CD14-positive monocyte (primary cell): ENCODE data around the gene PTCD1. TPM values are rescaled to one million over a fixed set of nuclear protein-coding genes. Genes with fewer than 3 reads are reported as not detected.

Experiments
- DNase-seq, 3 donors: peaks; one replicate each; pipeline ENCODE4 v3.0.0-alpha.2; 2011 to 2022
- H2AFZ ChIP-seq: 2 replicates; pipeline ENCODE4 v1.6.0; 2012; ENCODE audit warnings: mild to moderate bottlenecking, low read depth, low read length, inconsistent platforms; ENCODE audit not compliant: insufficient read depth, poor library complexity, severe bottlenecking
- H3K27ac ChIP-seq, 2 donors: 1 replicate in 1 of 2; 2 replicates in 1 of 2; pipeline ENCODE4 v1.5.1; 2012 to 2013; ENCODE audit warnings: low read length in 2 of 2, control low read depth in 1 of 2, inconsistent platforms in 1 of 2, low read depth in 1 of 2, mild to moderate bottlenecking in 1 of 2
- H3K27me3 ChIP-seq, 2 donors: one replicate each; pipeline versions ENCODE4 v1.6.0 to v1.6.1; 2011 to 2013; ENCODE audit warnings: low read length in 2 of 2; ENCODE audit not compliant: control insufficient read depth in 2 of 2, insufficient read depth in 2 of 2
- H3K36me3 ChIP-seq, 2 donors: replicated peaks in 1 of 2; 1 replicate in 1 of 2; 2 replicates in 1 of 2; pipeline versions ENCODE4 v1.5.1 to v1.6.1; 2012 to 2013; ENCODE audit warnings: low read length in 2 of 2, control low read depth in 1 of 2, inconsistent platforms in 1 of 2, mild to moderate bottlenecking in 1 of 2; ENCODE audit not compliant: insufficient read depth in 2 of 2, control insufficient read depth in 1 of 2
- H3K4me1 ChIP-seq, 2 donors: 1 replicate in 1 of 2; 2 replicates in 1 of 2; pipeline versions ENCODE4 v1.5.1 to v1.6.1; 2012 to 2013; ENCODE audit warnings: low read length in 2 of 2, control low read depth in 1 of 2, inconsistent platforms in 1 of 2, mild to moderate bottlenecking in 1 of 2, moderate library complexity in 1 of 2; ENCODE audit not compliant: insufficient read depth in 2 of 2, control insufficient read depth in 1 of 2
- H3K4me2 ChIP-seq: replicated peaks from 2 replicates; pipeline ENCODE3; 2012; ENCODE audit warnings: low read length, moderate library complexity, mild to moderate bottlenecking; ENCODE audit not compliant: poor library complexity, severe bottlenecking; ENCODE audit errors: extremely low read depth
- H3K4me3 ChIP-seq, 3 experiments: fragments of 200-600 bp in 1 of 3; sonication (generic) in 1 of 3; replicated peaks in 1 of 3; 1 replicate in 2 of 3; 2 replicates in 1 of 3; pipeline ENCODE4 v1.5.1; 2011 to 2013; ENCODE audit warnings: low read length in 3 of 3, mild to moderate bottlenecking in 3 of 3, control low read depth in 2 of 3, low read depth in 2 of 3, inconsistent platforms in 1 of 3, moderate library complexity in 1 of 3
- H3K79me2 ChIP-seq: 2 replicates; pipeline ENCODE4 v1.6.0; 2012; ENCODE audit warnings: mild to moderate bottlenecking, control low read depth, inconsistent platforms, low read length, moderate library complexity; ENCODE audit not compliant: insufficient read depth
- H3K9ac ChIP-seq: 2 replicates; pipeline ENCODE4 v1.6.0; 2017; ENCODE audit warnings: low read length, mild to moderate bottlenecking; ENCODE audit not compliant: insufficient read depth, poor library complexity, severe bottlenecking
- H3K9me3 ChIP-seq, 2 donors: replicated peaks in 1 of 2; 1 replicate in 1 of 2; 2 replicates in 1 of 2; pipeline versions ENCODE4 v1.5.1 to v1.6.1; 2012 to 2013; ENCODE audit warnings: low read length in 2 of 2, control low read depth in 1 of 2; ENCODE audit not compliant: control insufficient read depth in 1 of 2, insufficient read depth in 1 of 2
- H4K20me1 ChIP-seq: 2 replicates; pipeline ENCODE4 v1.6.0; 2012; ENCODE audit warnings: mild to moderate bottlenecking, low read length, control low read depth, moderate library complexity; ENCODE audit not compliant: insufficient read depth
- H3K27ac Mint-ChIP-seq, 7 donors: one replicate each; pipeline ENCODE4 v1.8.0; 2020; ENCODE audit warnings: mild to moderate bottlenecking in 7 of 7, mixed read lengths in 7 of 7, moderate library complexity in 6 of 7, inconsistent platforms in 2 of 7
- H3K27me3 Mint-ChIP-seq, 3 donors: one replicate each; pipeline ENCODE4 v1.8.0; 2021 to 2022; ENCODE audit warnings: low read depth in 3 of 3, mild to moderate bottlenecking in 3 of 3, mixed read lengths in 3 of 3, moderate library complexity in 3 of 3, inconsistent platforms in 1 of 3
- H3K36me3 Mint-ChIP-seq, 2 donors: one replicate each; pipeline ENCODE4 v1.8.0; 2020; ENCODE audit warnings: mixed read lengths in 2 of 2, inconsistent platforms in 1 of 2, mild to moderate bottlenecking in 1 of 2
- H3K4me1 Mint-ChIP-seq: one replicate; pipeline ENCODE4 v1.8.0; 2020; ENCODE audit warnings: mild to moderate bottlenecking, mixed read lengths
- H3K4me3 Mint-ChIP-seq, 2 donors: one replicate each; pipeline ENCODE4 v1.8.0; 2020; ENCODE audit warnings: mild to moderate bottlenecking in 2 of 2, mixed read lengths in 2 of 2, moderate library complexity in 1 of 2
- H3K9me3 Mint-ChIP-seq, 7 donors: one replicate each; pipeline ENCODE4 v1.8.0; 2020 to 2022; ENCODE audit warnings: mixed read lengths in 7 of 7, mild to moderate bottlenecking in 6 of 7, moderate library complexity in 6 of 7, inconsistent platforms in 2 of 7
- CTCF ChIP-seq: fragments of 200-600 bp; IDR thresholded peaks from one replicate; pipeline ENCODE4 v1.8.0; 2022; ENCODE audit warnings: antibody characterized with exemption, mild to moderate bottlenecking
- WGBS: methylation state at CpG from one replicate; pipeline ENCODE4 v1.1.5; 2013; ENCODE audit warnings: missing lambda C conversion rate; ENCODE audit not compliant: insufficient coverage; 5-methylcytosine and 5-hydroxymethylcytosine counted together
- intact Hi-C, 2 donors: fragments of 100-400 bp; cut with micrococcal nuclease; formaldehyde crosslinking; loops; one replicate each; pipeline versions ENCODE4 v1.15.0 to v1.15.1; 2023
- polyA plus RNA-seq, 3 donors: library from polyadenylated mRNA; depleted of rRNA in 1 of 3; unstranded in 2 of 3; stranded (reverse) in 1 of 3; fragments of 300-500 nt in 2 of 3; fragments of >200 nt in 1 of 3; fragmentation: Illumina TruSeq in 2 of 3; gene quantifications; 1 replicate in 2 of 3; 2 replicates in 1 of 3; pipeline ENCODE4 v1.2.3, GENCODE V29; 2012 to 2021

The PTCD1 gene
- polyA plus RNA-seq, 3 donors = 0.74 to 4.3 (median 1.6) TPM

GRCh38 chr7:99465421-99465768 is 26.8 kb upstream of the PTCD1 start:
- H3K27me3 ChIP-seq = no peaks in the 10 kb centered on the region
- H3K4me1 ChIP-seq = peaks cover 14 to 23% of the 10 kb centered on the region in 2 donors
- intact Hi-C loops = no loop called here
- DNase-seq = no peak
- peak overlapping the region; percentile 92 for H3K9ac ChIP-seq
- peak overlapping the region; percentile 87 to 94 (median 87) for H3K4me3 ChIP-seq
- peak overlapping the region; percentile 85 to 91 for H3K4me3 Mint-ChIP-seq
- peak overlapping the region; percentile 94 for H3K4me2 ChIP-seq
- H3K9me3 ChIP-seq = no peaks in the 10 kb centered on the region
- H2AFZ ChIP-seq = peak overlapping the region; percentile 85
- H3K27me3 Mint-ChIP-seq = peaks cover 11 to 17% (median 12%) of the 10 kb centered on the region in 3 donors
- peaks cover 10 to 31% of the 10 kb centered on the region in 2 donors for H3K36me3 Mint-ChIP-seq
- H3K27ac ChIP-seq = peak overlapping the region; percentile 90 to 91
- peaks cover 12% of the 10 kb centered on the region for H3K4me1 Mint-ChIP-seq
- H3K9me3 Mint-ChIP-seq = peaks cover 0 to 3% (median 0%) of the 10 kb centered on the region in 7 donors
- peaks cover 61% of the 10 kb centered on the region for H3K79me2 ChIP-seq
- WGBS = 6% methylated on average over 7 of the region's 9 CpGs
- TF ChIP-seq CTCF = no peak
- H3K36me3 ChIP-seq = peaks cover 7 to 25% of the 10 kb centered on the region in 2 donors
- H3K27ac Mint-ChIP-seq = peak overlapping the region; percentile 87 to 96 (median 94)
- H4K20me1 ChIP-seq = peaks cover 33% of the 10 kb centered on the region

DNA sequence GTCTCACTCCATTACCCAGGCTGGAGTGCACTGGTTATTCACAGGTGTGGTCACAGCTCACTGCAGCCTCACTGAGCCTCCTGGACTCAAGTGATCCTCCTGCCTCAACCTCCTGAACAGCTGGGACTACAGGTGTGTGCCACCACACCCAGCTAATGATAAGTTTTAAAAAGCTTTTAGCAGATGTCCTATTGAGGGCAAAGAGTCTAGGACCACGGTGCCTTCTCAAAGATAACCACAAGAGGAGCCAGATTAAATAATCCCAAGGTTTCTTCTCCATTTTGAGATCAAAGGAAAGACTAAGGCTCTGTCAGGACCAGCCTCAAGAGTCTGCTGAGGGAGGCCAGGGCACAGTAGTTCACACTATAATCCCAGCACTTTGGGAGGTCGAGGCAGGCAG is 22.6 kb upstream of the PTCD1 start:
- DNase-seq = no peak
- Histone ChIP-seq H3K4me2 (no peak overlapping the region), H3K27me3 (no peaks in the 10 kb centered on the region), H4K20me1 (peaks cover 74% of the 10 kb centered on the region), H3K36me3 (peaks cover 46 to 66% of the 10 kb centered on the region in 2 donors), H3K4me1 (peaks cover 11 to 20% of the 10 kb centered on the region in 2 donors), H3K79me2 (peaks cover 88% of the 10 kb centered on the region), H3K4me3 (no peak overlapping the region), H3K9ac (no peak overlapping the region), H3K9me3 (no peaks in the 10 kb centered on the region), H3K27ac (no peak overlapping the region), H2AFZ (no peak overlapping the region)
- no peak for TF ChIP-seq CTCF
- H3K27ac Mint-ChIP-seq = peak overlapping the region in 3 of 7 donors; percentile 10 to 33 (median 20)
- no peak overlapping the region for H3K4me3 Mint-ChIP-seq
- WGBS = 90% methylated on average over 2 of the region's 2 CpGs
- peaks cover 0 to 3% (median 0%) of the 10 kb centered on the region in 3 donors for H3K27me3 Mint-ChIP-seq
- no peaks in the 10 kb centered on the region for H3K9me3 Mint-ChIP-seq
- H3K4me1 Mint-ChIP-seq = peaks cover 12% of the 10 kb centered on the region
- H3K36me3 Mint-ChIP-seq = peaks cover 50 to 73% of the 10 kb centered on the region in 2 donors
- intact Hi-C loops = no loop called here
